HG02623 (cell line): ENCODE measurements around the gene PDE6A.

Experiments used
- ATAC-seq: cut with Tn5 transposase; IDR thresholded peaks from one replicate; pipeline ENCODE4 v1.9.1; 2021; ENCODE audit warnings: moderate library complexity; ENCODE audit not compliant: unreplicated experiment

Gene PDE6A

DNA sequence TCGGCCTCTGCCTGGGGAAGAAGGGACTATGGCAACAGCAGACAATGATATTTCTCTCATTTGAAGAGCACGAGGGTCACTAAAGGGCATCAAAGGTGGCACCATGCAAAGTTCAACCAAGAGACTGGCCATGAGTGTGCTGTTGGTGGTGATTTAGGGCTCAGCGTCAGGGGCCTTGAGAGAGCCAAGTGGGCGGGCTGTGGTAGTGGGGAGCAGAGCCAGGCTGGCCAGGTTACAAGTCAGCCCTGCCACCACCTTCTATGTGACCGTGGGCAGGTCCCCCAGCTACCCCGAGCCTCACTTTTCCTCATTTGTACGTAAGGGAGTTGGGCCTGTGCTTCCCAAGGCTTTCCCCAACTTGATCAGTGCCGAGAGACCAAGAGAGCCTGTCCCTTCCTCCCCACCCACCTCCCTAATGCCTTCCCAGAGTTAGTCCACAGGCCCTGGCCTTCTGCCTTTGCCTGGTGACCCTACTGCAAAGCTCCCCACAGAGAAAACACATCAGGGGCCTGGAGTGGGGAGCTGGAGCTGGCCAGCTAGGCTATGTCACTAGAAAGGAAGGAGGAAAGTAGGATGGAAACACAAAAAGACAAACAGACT, 104.3 kb downstream of the PDE6A start:
- ATAC-seq, result no peak

DNA sequence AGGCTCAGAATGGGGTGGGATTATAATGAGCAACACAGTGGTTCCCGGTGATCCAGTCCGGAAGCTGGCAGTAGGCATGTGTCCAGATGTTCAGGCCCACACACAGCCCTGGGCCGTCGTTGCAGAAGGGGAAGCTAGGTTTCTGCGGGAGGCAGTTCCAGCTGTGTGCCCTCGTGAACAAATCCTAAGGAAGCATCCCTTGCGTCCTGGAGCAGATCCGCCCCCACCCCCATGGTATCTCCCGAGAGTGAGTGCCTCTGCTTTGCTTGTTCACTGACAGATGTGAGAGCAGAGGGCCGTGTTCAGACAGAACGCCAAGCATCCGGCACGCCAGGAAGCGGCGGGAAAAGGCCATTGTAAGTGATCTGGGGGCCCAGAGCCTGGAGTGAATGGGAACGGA, 104.8 kb downstream of the PDE6A start:
- ATAC-seq, result no peak

DNA sequence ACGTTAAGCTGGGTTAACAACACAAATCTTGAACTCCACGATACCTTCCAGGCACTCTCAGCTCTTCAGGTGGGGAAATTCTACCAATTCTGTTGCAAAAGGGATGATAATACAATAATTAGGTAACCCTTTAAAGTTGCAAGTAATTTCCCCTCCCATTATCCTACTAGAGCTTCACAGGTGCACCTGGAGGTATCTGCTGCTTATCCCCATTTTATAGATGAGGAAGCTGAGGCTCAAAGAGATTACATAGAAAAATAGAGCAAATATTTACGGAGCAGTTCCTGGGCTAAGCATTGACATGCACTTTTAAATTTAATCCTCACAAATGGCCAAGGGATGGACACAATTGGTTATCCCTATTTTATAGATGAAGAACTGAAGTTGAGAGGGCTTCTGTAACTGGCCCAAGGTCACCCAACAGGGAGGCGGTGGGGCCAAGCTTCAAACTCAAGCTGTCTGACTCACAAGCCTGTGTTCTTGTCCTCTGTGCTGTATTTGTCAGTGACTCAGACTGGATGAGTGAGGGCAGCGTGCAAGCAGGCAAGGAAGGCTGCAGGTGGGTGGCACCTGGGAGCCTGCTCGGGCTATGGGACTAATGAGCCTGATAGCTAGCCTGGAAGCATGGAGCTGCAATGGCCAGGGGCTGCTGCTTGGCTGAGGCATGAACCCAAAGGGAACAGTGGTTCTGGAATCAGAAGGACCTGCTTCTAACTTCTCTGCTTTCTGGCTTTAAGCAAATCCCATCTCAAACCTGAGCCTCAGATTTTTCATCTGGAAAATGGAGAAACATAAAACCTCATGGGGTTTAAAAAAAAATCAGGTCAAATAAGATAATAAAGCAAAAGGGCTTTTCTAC, 105.5 kb downstream of the PDE6A start:
- ATAC-seq, result no peak

DNA sequence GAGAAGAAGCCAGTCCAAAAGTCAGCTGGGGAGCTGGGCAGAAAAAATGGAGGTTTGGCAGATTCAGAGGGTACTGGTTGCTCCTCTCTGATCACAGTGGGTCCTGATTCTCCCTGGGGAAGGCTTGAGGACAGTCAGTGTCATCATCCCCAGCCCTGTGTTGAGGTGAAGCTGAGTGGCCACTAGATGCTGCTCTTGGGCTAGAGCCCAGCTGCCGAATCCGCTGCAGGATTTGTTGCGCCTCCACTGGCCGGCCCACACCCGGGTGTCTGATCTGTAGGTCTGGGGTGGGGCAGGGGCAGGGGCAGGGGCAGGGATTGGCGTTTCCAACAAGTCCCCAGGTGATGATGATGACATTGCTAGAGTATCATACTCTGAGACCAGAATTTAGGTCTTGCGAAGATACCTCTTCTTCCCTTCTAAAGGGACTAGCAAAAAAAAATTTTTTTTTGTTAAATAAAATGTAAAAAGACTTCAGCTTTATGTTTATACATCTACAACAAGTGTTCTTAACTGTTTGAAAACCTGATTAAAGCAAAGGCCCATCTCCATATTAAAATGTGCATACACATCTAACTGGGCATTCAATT, 106.8 kb downstream of the PDE6A start:
- ATAC-seq, result no peak

DNA sequence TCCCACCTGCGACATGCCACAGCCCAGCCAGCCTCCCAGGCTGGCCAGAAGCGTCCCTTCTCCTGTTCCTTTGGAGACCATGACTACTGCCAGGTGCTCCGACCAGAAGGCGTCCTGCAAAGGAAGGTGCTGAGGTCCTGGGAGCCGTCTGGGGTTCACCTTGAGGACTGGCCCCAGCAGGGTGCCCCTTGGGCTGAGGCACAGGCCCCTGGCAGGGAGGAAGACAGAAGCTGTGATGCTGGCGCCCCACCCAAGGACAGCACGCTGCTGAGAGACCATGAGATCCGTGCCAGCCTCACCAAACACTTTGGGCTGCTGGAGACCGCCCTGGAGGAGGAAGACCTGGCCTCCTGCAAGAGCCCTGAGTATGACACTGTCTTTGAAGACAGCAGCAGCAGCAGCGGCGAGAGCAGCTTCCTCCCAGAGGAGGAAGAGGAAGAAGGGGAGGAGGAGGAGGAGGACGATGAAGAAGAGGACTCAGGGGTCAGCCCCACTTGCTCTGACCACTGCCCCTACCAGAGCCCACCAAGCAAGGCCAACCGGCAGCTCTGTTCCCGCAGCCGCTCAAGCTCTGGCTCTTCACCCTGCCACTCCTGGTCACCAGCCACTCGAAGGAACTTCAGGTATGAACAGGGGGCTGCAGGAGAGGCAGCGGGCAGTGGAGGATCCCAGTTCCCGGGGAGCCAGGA, 108.0 kb downstream of the PDE6A start:
- ATAC-seq, result no peak

DNA sequence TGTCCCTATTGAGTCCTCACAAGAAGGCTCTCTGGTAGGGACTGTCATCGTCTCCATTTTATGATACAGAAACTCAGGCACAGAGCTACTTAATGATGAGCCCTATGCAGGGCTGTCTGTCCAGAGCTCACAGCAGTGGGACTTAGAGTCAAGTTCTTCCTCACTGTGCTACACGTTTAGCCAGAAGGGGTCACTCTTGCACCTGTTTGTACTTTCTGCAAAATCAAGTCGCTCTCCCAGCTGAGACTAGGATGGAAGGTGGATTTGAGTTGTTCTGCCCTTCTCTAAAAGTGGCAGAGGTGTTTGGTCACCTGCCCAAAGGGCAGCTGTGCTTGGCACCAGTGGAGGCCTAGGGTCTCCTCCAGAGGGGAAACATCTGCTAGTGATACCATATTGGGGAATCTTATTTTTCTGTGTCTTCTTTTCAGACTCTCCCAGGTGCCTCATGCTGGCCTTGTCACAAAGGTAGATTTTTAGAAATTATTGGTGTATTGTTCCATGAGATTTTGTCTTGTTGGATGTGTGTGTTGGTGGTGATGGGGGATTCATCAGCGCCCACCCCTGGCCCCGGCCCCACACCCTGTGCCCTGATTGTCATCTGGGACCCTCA, 110.2 kb downstream of the PDE6A start:
- ATAC-seq, result peak; percentile 35

DNA sequence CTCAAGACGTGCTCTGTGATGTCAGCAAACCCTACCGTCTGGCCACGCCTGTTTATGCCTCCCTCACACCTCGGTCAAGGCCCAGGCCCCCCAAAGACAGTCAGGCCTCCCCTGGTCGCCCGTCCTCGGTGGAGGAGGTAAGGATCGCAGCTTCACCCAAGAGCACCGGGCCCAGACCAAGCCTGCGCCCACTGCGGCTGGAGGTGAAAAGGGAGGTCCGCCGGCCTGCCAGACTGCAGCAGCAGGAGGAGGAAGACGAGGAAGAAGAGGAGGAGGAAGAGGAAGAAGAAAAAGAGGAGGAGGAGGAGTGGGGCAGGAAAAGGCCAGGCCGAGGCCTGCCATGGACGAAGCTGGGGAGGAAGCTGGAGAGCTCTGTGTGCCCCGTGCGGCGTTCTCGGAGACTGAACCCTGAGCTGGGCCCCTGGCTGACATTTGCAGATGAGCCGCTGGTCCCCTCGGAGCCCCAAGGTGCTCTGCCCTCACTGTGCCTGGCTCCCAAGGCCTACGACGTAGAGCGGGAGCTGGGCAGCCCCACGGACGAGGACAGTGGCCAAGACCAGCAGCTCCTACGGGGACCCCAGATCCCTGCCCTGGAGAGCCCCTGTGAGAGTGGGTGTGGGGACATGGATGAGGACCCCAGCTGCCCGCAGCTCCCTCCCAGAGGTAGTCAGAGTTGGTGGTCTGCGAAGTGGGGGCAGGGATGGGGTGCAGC, 111.3 kb downstream of the PDE6A start:
- ATAC-seq, result no peak

DNA sequence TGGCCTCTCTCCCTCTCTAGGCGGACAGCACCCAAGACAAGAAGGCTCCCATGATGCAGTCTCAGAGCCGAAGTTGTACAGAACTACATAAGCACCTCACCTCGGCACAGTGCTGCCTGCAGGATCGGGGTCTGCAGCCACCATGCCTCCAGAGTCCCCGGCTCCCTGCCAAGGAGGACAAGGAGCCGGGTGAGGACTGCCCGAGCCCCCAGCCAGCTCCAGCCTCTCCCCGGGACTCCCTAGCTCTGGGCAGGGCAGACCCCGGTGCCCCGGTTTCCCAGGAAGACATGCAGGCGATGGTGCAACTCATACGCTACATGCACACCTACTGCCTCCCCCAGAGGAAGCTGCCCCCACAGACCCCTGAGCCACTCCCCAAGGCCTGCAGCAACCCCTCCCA, 112.0 kb downstream of the PDE6A start:
- ATAC-seq, result no peak

DNA sequence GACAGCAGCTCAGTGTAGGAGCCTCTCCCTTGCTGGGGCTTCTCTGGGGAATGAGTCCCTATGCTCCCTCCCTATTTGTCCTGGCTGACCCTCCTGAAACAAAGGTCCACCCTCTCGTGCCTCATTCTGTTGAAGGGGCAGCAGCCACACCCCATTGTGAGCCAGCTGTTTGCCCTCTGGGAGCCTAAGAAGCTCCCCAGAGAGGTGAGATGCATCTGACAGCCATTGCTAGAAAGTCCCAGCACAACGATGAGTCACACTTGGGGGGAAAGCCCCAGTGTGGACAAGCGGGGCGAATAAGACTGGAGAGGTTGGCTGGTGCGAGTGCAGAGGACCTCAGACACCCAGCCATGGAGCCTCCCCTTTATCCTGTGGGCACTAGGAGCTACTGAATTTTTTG, 113.1 kb downstream of the PDE6A start:
- ATAC-seq, result peak; percentile 88

DNA sequence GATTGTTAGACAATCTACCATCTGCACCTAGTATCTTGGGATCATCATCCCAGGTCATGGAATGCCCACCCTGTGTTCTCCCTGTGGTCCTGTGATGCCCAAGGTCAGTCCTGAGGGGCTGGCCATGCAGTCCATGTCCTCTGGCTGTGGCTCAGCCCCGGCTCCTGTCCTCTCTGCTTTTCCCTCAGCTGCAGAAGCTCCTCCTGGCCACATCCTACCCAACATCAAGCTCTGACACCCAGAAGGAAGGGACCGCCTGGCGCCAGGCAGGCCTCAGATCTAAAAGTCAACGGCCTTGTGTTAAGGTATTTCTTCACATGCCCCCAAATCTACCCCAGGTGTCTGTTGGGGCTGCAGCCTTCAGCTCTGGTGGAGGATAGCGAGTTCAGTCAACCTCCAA, 114.0 kb downstream of the PDE6A start:
- ATAC-seq, result no peak

DNA sequence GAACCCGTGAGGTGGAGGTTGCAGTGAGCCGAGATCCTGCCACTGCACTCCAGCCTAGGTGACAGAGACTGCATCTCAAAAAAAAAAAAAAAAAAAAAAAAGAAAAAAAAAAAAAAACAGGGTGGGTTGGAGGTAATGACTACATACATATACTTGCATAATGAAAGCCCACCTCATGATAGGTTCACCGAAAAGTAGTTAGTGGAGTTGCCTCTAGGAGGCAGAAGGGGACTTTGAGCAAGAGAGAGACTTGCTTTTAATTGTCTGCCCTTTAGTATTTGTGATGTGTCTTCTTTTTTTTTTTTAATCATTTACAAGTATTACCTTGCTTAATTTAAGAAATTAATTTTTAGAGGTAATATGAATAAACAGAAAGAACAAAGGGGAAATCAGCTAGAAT, 114.6 kb downstream of the PDE6A start:
- ATAC-seq, result no peak

DNA sequence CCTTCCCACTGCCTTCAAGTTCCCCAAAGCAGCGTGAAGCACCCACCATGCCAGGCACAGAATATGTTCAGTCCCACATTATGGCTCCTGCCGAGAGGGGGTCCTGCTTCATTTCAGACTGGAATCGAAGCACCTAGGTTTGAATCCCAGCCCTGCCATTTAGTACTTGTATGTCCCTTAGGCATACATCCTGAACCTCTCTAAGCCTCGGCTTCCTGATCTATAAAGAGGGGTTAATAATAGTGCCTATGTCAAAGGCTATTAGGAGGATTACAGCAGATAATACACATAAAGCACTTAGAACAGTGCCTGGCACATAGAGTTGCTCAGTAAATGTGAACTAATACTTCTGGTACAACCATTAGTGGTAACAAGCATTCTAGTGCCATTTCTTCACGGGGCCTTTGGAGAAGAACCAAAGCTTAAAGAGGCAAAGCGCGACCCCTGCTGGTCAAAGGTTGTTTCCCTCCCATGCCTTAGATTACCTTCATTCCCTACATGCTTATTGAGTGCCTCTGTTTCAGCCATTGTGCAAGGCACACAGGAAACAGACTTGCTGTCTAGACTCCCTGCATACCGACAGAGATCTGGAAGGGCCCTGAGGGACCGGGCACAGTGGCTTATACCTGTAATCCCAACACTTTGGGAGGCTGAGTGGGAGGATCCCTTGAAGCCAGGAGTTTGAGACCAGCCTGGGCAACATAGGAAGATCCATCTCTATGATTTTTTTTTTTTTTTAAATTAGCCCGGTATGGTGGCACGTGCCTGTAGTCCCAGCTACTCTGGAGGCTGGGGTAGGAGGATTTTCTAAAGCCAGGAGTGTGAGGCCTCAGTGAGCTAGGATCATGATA, 116.2 kb downstream of the PDE6A start:
- no peak for ATAC-seq

DNA sequence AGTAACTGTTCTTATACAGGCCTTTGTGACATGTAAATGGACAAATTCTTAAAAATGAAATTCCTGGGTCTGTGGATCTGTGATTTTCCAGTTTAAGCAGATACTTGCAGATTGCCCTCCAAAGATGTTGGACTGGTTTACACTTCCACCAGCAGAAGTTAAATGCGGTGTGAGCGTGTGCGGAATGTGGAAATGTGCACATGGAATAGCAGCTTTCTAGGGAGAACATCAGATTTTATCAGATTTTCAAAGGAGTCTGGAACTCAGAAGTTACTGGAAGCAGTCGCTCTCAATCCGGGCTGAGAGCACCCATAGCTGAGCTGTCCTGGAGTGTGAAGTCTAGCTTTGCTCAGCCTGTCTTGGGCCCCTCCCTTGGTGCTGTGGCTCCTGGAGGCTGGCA, 117.0 kb downstream of the PDE6A start:
- no peak for ATAC-seq

DNA sequence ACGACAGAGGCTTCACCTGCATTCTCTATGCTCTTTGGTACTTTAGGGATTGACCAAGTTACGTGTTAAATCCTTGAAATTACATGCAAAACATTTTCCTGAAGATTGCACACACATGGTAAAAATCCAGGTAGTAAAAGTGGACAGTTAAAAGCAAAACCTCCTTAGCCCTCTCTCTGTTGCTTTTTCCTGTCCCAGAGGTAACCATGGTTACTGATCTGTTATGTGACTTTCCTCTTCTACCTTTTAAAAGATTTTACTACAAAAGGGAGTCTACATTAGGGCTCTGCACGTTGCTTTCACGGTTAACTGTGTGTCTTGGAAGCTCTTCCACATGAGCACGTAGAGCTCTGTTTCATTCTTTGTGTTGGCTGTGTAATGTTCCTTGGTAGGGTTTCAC, 117.5 kb downstream of the PDE6A start:
- ATAC-seq, result no peak

DNA sequence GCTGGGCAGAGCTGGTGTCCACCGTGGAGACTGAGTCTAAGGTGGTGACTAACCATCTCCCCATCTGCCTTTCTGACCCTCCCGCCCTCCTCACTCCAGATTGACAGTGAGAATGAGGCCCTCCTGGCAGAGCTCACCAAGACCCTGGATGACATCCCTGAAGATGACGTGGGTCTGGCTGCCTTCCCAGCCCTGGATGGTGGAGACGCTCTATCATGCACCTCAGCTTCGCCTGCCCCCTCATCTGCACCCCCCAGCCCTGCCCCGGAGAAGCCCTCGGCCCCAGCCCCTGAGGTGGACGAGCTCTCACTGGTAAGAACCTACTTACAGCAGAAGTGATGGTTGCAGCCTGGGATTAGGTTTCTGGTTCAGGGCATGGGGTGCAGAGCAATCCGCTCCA, 118.0 kb downstream of the PDE6A start:
- no peak for ATAC-seq

DNA sequence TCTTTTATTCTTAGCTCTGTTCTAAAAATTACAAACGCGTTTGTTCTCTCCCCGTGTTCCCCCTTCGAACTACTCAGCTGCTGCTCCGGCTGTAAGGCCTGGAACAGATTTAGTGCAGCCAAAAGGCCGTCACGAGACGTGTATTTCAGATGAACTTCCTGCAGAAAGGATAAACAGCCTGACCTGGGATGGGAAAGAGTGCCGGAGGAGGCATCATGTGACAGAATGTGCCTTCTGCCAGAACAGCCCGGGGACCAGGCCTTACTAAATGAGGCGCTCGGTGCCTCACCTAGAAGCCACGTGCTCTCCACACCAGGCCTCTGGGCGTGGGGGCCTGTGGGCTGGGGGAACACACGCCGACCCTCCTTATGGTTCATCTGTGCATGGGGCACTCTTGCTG, 119.7 kb downstream of the PDE6A start:
- no peak for ATAC-seq

DNA sequence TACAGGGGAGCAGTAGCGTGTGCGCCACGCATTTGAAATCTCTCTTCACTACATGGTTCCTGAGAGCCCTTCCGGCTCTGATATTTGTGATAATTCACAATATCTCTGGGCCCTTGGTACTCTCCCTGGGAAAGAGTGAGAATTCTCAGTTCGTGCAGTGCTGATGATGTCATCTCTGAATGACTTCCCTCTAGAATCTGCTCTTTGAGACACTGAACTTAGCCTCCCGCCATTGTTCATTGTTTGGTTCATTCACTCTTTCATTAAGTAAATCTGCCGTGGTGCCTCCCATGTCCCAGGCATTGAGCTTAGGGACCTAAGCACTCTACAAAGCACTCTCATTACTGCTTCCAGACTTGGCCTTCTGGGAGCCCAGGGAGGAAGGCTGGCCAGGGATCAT, 120.5 kb downstream of the PDE6A start:
- ATAC-seq, result no peak

DNA sequence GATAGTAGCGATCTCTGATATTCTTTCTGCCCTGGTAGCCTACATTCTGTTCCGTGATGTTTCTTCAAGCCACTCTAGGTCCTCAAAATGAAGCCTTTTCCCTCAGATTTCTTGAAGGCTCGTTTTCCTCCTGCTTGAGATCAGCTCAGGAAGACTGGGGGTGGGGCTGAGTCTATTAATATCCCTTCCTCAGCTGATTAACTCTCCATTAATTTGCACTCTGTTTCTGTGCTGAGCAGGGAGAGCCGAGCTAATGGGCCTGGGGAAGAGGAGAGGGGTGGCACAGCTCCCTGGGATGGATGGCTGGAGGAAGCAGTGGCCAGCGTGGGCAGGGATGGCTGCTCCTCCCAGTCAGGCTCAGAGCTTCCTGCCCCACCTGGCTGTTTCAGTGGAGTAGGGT, 121.2 kb downstream of the PDE6A start:
- ATAC-seq, result no peak

DNA sequence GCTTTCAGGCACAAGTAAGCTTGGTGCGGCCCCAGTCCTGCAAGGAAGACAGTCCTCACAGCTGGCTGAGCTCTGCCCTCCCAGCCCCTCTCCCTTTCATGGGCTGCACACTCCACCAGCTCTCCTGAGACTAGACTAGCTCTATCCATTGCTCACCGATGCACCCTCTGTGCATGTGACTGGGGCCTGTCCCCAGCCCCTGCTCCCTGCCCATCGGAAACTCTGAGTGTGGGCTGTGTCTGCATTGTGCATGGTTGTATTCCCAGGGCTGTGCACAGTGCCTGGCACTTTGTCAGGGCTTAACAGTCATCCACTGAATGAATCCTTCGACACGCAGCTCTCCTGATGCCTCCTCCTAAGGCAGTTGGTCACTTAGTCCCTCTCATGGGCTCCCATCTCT, 122.3 kb downstream of the PDE6A start:
- no peak for ATAC-seq
